Measurements from ENCODE around the gene SIK2. TPM values are rescaled to one million over a fixed set of nuclear protein-coding genes. Genes with fewer than 3 reads are reported as not detected.
"Not testable (repeated sequence)": the region's sequence is repeated elsewhere in the genome, so short reads cannot be mapped to it uniquely, and the experiment has no call there.

SIK2 gene
- total RNA-seq, 1 experiment from 2014 or later, result 7.7 TPM

DNA sequence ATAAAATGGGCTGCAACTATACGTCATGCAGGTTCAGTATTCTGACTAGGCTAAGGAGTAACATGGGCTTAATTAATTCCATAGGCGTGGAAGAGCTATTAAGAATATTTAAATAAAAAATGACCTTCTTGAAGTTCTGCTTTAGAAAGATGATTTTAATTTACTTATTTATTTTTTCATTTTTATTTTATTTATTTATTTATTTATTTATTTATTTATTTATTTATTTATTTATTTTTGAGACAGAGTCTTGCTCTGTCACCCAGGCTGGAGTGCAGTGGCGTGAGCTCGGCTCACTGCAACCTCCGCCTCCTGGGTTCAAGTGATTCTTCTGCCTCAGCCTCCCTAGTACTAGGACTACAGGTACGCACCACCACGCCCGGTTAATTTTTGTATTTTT, 55.7 kb downstream of the SIK2 start:
- not testable (repeated sequence) for DNase-seq (ENCODE audit: low spot score)

DNA sequence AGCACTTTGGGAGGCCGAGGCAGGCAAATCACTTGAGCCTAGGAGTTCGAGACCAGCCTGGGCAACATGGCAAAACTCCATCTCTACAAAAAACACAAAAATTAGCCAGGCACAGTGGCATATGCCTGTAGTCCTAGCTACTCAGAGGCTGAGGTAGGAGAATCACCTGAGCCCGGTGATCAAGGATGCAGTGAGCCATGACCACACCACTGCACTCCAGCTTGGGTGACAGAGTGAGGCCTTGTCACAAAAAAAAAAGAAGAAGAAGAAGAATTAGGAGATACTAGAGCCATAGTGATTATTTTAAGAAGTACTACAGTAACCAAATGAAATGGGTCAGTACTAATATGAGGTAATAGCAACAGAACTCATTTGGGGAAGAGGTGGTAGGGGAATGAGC, 56.2 kb downstream of the SIK2 start:
- DNase-seq (ENCODE audit: low spot score), result not testable (repeated sequence)

DNA sequence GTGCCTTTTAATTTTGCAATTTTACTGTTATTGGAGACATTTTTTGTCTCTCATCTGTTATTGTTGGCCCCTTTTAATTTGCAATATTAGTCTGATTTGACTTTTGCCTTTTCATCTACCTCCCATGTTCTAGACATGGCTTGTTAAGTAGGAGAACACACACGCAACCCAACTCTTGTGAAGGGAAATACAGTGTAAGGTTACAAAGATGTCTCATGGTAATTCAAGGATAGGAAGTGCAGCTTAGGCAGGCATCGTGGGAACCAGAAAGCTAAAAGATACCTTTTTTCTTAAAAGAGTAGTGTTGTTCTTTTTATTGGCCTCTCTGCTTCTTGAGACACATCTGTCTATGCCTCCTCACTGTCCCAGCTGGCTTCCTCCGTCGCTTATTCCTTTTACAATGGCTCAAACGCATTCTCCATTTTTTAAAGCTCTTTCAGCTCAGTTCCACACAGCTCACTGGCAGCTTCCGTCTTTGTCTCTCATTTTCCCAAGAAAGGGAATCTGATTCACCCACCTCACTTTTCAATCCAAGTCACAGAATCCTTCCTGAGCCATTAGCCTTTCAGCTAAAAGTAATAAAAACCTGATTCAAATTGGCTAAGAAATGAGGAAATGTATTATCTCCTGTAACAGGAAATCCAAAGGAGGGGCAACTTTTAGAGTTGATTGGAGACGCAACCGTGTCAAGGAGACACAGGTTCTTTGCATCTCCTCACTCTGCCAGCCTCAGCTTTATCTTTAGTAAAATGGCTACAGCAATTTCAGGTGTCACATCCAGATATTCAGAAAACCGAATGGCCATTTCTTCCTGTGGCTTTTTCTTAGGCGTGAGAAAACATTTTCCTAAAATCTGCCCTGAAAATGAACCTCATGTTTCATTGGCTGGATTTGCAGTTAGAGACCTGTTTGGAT, 57.2 kb downstream of the SIK2 start:
- DNase-seq (ENCODE audit: low spot score), result no peak

DNA sequence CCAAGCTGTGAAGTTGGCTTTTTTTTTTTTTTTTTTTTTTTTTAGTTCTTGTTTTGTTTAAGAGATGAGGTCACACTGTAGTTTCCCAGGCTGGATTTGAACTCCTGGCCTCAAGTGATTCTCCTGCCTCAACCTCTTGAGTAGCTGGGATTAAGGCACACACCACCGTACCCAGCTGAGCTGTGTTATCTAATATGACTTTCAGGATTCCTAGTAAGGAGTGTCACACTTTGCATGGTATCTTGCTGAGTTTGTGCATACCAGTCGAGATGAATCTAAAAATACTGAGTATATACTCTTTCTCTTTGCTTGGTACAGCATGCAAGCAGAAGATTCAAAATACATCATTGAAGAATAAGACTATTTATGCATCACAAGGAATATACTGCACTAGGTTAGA, 58.6 kb downstream of the SIK2 start:
- DNase-seq (ENCODE audit: low spot score), result no peak

DNA sequence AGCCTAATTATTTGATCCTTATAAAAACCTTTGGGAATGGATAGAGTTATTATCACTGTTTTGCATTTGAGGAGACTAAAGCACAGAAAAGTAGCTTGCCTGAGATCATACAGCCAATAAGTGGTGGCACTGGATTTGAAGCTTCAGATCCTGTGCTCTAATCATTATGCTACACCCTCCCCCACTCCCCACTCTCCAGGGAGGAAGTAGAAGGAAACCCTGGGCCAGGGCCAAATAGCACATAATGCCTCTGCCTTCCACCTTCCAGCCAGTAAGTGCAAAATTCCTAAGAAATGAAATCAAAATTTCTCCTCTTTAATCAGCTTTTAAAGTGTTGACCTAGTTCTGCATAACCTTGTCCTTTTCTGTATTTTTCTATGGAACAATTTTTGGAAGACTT, 61.6 kb downstream of the SIK2 start:
- no peak for DNase-seq (ENCODE audit: low spot score)

DNA sequence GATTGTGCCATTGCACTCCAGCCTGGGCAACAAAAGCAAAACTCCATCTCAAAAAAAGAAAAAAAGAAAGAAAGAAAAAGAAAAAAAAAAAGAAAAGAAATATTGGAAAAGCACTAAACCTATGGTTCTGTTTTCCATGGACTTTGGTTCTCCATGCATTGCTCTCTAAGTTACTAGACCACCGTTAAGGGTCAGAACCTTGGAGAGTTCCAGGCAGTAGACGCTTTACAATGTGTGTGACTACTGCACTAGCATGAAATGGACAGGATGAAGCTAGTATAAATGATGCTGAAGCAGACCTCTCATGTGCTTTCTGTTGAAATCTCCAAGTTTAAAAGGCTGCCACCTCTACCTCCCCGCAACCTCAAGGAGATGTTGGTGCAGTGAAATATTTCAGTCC, 63.5 kb downstream of the SIK2 start:
- DNase-seq (ENCODE audit: low spot score), result peak; percentile 9

DNA sequence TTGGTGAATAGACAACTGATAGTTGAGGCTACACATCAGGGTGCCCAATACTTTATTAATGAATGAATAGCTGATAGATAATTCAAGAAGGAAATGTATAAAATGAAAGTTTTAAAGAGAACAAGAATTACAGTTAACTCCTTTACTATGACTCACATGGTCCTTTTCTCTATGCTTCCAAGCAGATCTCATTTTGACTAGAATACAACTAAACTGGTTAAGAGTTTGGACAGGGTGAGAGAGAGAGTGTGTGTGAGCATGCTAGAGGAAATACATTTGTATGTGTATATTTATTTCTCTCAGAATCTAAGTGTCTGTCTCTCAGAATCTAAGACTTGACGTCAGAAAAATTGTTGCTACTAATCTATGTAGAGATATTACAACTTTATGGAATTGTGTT, 66.7 kb downstream of the SIK2 start:
- no peak for DNase-seq (ENCODE audit: low spot score)

DNA sequence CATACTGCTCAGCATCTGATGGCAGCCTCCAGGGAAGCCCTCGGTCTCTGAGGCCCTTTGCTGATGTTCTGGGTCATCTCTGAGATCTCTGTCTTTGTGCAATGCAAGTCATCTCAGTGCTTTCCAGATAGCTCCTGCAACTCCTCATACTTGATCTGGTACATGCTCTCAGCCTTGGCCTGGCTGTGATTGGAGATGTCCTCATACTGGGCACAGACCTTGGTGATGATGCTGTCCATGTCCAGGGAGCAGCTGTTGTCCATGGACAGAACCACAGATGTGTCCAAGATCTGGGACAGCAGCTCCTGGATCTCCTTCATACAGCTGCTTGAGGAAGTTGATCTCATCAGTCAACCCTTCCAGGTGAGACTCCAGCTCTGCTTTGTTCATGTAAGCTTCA, 69.1 kb downstream of the SIK2 start:
- DNase-seq (ENCODE audit: low spot score), result no peak

DNA sequence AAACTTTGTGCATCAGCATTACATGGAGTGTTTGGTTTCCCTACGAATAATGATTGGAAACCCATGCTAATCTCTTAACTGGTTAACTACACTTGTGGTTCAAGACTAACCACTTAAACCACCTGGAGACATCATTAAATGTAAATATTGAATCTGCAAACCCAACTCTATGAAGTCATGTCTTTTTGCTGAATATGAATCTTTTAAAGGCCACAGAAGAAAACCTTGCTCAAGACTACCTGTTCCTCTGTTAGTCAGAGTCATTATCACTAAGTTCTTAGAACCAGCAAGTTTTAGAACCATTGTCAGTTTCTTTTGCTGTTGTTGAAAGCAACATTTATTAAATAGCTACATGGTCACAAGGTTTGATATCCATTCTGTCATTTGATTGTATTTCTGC, 70.7 kb downstream of the SIK2 start:
- DNase-seq (ENCODE audit: low spot score), result no peak

DNA sequence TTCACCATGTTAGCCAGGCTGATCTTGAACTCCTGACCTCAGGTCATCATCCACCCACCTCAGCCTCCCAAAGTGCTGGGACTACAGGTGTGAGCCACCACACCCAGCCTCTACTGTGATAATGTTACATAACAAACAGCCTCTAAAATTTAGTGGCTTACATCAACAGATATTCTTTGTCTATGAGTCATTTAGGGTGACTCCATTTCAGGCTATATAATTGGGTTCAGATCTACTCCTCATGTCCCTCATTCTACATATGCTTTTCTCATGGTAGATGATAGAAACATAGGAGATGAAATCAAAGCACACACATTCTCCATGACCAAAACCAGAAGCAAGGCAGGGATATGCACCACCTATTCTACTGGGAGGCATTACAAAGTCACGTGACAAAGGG, 72.7 kb downstream of the SIK2 start:
- DNase-seq (ENCODE audit: low spot score), result no peak

DNA sequence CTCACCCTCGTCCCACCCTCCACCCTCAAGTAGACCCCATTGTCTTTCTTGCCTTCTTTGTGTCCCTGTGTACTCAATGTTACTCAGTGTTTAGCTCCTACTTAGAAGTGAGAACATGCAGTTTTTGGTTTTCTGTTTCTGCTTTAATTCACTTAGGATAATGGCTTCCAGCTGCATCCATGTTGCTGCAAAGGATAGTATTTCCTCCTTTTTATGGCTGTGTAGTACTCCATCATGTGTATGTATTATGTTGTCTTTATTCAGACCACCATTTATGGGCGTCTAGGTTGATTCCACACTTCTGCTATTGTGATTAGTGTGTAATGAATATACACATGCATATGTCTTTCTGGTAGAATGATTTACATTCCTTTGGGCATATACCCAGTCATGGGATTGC, 73.6 kb downstream of the SIK2 start:
- DNase-seq (ENCODE audit: low spot score), result no peak

DNA sequence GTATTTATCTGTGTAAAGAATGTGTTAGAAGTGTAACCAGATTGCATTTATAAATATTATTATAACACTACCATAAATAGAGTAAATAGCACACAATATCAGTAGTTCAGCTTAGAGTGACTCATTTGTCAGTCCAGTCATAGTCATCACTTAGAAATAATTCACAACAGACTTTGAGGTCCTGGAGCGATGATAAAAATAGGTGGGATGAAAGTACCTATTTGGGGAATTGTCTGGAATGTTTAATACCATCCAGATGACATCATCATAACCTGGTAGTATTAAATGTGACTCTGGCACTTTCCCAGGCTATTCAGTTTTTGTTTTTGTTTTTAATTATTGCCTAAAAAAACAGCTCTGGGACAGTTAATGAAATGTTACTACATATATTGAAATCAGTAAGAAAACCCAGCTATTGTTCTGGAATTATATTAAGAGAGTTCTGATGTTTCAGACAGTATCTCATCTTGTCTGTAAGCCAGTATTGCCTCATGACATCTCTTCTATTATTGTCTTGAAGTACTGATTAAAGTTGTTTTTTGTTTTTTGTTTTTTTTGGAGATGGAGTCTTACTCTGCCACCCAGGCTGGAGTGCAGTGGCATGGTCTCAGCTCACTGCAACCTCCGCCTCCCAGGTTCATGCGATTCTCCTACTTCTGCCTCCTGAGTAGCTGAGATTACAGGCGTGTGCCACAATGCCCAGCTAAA, 74.8 kb downstream of the SIK2 start:
- DNase-seq (ENCODE audit: low spot score), result no peak

DNA sequence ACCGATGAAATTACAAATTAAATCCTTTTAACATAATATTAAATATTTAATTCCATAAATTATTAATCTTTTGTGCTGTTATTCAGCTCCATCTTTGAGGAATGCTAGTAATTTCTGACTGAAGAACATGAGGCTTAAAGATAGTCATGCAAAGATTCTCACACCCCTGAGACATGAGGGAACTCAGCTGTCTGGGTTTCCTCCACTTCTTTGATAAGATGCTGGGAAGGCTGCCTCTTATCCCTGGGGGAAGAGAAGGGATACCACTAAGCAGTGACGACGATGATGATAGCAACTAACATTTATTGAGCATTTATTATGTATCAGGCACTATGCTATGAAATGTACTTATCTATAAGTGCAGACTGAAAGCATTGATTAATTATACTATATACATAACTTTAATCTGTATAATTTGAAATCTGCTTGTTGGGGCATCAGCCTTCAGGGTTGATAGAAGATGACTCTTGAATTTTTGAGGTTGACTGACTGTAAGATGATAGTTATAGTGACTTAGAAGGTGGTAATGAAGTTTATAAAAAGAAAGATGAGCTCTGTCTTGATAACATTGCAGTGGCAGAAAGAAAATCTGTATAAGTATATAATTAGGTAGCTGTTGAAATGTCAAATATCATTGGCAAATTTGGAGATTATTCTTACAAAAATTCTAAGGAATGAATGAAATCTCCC, 78.4 kb downstream of the SIK2 start:
- no peak for DNase-seq (ENCODE audit: low spot score)

DNA sequence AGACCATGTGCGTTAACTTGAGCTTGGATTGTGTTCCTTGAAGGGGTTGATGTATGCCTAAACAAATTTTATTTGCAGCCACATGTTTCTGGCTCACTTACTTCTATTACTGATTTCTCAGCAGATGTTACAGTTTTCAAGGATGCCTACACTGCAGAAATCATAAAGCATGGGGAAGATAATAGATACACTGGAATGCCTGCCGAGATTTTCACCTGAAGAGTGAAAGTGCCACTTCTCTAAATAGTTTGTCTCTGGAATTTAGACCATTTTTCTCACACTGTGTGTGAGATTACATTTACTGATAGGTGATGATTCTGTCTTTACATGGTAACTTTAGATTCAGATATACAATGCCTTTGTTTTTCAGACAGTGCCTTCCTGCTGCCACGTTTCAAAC, 81.6 kb downstream of the SIK2 start:
- DNase-seq (ENCODE audit: low spot score), result no peak

DNA sequence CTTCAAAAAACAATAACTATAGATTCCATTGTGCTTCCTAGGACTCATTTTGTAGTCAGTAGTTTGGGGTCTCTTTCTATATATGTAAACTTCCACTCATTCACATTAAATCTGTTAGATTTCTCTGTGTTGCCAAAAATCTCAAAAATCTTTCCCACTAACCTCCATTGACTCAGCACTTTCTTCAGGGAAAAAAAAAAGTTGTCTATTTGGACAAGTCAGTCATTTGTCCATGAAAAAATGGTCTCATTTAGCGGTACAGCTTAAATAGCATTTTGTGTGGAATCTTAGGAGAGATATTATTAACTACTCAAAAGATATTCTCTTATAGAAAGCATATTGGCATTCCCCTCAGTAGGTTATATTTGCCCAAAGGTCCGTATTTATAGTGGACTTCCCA, 82.0 kb downstream of the SIK2 start:
- no peak for DNase-seq (ENCODE audit: low spot score)

DNA sequence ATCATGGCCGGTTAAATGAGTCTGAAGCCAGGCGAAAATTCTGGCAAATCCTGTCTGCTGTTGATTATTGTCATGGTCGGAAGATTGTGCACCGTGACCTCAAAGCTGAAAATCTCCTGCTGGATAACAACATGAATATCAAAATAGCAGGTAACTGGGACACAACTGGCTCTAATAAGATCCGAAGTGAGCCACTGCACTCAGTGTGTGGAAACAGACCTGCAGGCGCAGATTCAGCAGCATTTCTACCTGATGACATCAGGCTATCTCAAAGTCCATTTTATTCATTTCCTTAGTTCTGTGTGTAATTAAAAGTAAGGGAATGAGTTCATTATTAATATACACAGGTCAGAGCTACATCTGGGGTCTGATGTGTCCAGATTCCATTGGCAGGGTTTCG, 85.8 kb downstream of the SIK2 start:
- no peak for DNase-seq (ENCODE audit: low spot score)

DNA sequence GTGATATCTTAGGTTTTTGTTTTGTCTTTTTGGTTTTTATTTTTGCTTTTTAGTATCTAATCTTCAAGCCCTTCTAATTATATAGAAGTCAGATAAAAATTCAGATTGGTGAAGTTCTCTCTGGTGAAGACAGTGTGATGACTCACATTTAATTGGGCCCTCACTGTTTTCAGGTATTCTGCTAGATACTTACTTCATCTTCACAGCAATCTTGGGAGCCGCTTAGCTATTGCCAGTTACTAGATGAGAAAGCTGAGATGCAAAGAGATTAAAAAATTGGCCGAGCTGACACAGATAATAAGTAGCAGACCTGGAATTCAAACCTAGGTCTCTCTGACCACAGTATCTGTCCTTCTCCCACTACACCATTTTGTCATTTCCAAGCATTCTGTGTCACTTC, 88.9 kb downstream of the SIK2 start:
- DNase-seq (ENCODE audit: low spot score), result no peak

DNA sequence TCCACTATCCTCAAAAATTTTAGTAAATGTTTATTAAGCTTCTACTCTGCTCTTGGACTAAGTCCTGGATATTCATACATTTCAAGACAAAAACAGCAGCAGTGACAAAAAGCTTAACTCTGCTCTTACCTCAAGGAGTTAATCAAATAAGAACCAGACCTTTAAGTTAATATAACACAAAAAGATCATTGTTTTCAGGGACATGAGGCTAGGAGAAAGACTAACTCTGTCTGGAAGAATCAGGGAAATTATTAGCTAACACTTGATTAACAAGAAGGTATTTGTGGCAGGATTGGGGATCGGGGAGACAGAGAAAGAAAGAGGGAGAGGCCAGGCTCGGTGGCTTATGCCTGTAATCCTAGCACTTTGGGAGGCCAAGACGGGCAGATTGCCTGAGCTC, 89.5 kb downstream of the SIK2 start:
- DNase-seq (ENCODE audit: low spot score), result no peak

DNA sequence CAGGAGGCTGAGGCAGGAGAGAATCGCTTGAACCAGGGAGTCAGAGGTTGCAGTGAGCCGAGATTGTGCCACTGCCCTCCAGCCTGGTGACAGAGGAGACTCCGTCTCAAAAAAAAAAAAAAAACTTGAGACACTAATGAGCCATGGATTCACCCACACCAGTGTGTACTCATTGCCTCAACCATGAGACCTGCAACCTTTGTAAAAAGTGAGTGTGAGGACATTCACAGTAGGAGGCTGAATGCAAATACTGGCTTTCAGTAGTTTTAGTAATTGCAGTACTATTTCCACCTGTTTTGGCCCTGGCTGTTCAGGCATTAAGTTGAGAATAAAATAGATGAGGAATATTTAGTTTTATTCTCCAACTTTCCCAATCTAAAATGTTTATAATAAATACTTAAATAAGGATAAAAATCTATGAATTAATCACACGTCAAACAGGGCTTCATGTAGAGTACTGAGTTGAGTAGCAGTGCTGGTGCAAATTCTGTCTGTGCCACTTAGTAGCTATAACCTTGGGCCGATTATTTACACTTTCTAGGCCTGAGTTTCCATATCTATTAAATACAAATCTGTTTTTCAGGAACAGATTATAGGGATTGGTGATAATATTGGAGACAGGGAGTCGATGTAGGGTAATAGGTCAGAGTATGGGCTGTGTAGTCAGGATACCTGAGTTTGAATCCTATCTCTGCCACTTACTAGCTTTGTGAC, 91.1 kb downstream of the SIK2 start:
- DNase-seq (ENCODE audit: low spot score), result no peak

DNA sequence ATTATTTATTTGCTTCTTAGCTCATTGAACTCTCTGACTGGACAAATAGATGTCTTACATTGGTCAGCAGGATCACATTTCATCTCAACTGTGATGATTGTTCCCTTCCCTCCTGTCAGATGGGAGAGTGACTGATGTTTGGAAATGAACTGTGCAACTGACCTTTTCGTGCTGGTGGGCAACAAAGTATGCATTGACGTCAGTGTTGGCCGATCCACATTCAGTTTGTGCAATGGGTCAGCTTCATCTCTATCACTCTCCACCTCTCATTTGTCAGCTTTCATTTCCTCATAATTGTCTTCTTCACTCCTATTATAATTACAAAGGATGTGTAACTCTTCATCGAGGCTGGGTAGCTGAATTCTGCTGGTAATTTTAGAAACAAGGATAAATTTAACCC, 92.6 kb downstream of the SIK2 start:
- DNase-seq (ENCODE audit: low spot score), result no peak

DNA sequence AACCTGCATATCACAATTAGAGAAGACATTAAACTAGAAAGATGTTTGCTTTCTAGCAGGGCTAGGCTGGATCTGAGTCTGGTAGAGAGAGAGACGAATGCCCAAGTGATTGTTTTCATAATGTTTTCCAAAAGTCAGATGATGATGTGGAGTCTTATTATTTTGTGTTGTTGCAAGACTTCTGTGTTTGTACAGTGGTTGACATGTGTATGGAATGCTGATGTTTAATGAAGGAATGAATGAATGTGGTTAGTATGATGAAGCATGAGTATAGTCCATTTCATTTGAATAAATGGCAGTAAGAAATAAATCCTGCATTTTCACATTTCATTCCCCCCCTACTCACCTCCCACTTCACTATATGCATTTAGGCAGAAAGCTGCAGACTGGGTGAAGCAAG, 94.3 kb downstream of the SIK2 start:
- DNase-seq (ENCODE audit: low spot score), result no peak

DNA sequence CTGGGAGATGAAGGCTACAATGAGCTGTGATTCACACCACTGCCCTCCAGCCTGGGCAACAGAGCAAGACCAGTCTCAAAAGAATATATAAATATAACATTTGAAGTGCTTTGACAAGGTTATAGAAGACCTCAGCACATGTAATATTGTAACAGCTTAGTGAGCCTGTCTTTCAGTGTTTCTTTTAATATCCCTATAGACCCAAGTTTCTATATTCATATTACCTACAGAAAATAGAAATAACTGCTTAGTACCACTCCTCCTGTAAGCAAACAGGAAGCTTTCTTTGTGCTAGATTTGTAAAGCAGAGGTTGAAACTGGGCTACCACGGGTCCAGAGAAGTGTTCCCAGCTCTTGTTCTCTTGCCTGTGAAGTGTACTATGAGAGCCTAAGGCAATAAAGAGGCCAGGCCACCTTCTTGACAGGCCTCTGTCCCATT, 95.7 kb downstream of the SIK2 start:
- no peak for DNase-seq (ENCODE audit: low spot score)

Data from H4 (cell line).